ENCODE measurements around the gene RAX2.

- TF ChIP-seq, protein P1, sequence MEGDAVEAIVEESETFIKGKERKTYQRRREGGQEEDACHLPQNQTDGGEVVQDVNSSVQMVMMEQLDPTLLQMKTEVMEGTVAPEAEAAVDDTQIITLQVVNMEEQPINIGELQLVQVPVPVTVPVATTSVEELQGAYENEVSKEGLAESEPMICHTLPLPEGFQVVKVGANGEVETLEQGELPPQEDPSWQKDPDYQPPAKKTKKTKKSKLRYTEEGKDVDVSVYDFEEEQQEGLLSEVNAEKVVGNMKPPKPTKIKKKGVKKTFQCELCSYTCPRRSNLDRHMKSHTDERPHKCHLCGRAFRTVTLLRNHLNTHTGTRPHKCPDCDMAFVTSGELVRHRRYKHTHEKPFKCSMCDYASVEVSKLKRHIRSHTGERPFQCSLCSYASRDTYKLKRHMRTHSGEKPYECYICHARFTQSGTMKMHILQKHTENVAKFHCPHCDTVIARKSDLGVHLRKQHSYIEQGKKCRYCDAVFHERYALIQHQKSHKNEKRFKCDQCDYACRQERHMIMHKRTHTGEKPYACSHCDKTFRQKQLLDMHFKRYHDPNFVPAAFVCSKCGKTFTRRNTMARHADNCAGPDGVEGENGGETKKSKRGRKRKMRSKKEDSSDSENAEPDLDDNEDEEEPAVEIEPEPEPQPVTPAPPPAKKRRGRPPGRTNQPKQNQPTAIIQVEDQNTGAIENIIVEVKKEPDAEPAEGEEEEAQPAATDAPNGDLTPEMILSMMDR (IDR thresholded peaks at IDR 0.05), result no peak
- no peak for TF ChIP-seq NFIC (IDR thresholded peaks at IDR 0.05; ENCODE audit: borderline replicate concordance)
- TF ChIP-seq RCOR1 (IDR thresholded peaks at IDR 0.05; ENCODE audit: low read length), result no peak
- TF ChIP-seq, protein P2, sequence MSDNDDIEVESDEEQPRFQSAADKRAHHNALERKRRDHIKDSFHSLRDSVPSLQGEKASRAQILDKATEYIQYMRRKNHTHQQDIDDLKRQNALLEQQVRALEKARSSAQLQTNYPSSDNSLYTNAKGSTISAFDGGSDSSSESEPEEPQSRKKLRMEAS (IDR thresholded peaks at IDR 0.05; ENCODE audit: low read depth), result no peak
- no peak for TF ChIP-seq MXI1 (IDR thresholded peaks at IDR 0.05; ENCODE audit: low read depth, low read length)
These were observed 28.5 kb downstream of the RAX2 start for GRCh38 chr19:3743486-3743885.
